Jurkat, Clone E6-1 (cell line): ENCODE measurements around the gene NPNT.

ENCODE experiments used
- DNase-seq: peaks from one replicate; pipeline ENCODE4 v3.0.0-alpha.2; 2011; ENCODE audit warnings: low read depth, low spot score
- H3K4me3 ChIP-seq: 2 replicates; pipeline ENCODE4 v1.5.1; 2011; ENCODE audit warnings: mild to moderate bottlenecking, low read length, control low read depth, moderate library complexity

Gene NPNT

GRCh38 chr4:105963461-105964400 lies 68.5 kb downstream of the NPNT start:
- no peak overlapping the region for H3K4me3 ChIP-seq
- no peak for DNase-seq

DNA sequence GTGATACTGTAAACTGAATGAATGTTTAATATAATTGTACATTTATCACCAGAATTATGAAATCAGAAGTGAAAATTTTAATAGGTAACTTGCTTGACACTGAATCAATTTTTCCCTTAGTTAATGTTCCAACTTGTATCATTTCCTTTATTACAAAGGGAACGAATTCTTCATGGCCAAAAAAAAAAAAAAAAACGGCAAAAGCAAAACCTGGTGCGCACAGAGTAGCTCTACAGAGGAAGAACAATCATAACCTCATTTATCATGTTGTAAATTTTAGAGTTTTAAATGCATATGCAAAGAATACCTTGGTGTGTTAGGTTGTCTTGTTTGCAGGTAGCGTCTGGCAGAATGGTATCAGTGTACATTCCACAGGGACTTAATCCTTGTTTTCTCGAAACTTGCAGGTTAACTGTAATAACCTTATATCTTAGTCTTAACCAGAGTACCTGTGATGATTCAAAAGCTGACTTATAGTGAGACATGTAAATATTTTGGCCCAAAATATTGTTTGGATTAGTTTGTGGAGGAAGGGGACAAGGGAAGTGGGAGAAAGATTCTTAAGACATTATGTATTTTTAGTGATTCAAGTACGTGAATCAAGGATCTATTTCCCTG lies 70.0 kb downstream of the NPNT start:
- H3K4me3 ChIP-seq = no peak overlapping the region
- DNase-seq = no peak

DNA sequence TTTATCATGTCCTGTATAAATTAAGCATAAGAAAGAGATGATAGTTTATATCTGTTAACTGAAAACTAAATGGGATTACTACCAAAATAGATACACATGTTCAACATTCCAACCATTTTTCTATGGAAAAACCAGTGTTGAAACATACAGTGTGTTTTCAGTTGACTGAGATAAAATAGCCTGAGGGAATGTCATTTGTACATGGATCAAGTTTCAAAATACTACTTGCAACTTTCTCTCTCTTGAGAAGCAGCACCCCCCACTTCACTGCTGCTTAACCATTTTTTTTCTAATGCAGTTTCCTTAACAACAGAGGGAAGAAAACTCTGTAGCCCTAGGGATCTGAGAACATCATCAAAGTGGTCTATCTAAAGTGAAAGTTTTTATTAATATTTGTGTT lies 70.8 kb downstream of the NPNT start:
- DNase-seq = no peak
- H3K4me3 ChIP-seq = no peak overlapping the region

GRCh38 chr4:105967058-105967658 lies 71.9 kb downstream of the NPNT start:
- no peak overlapping the region for H3K4me3 ChIP-seq
- no peak for DNase-seq

GRCh38 chr4:105969575-105969974 lies 74.3 kb downstream of the NPNT start:
- DNase-seq = no peak
- H3K4me3 ChIP-seq = no peak overlapping the region

- no peak overlapping the region for H3K4me3 ChIP-seq
- no peak for DNase-seq
Observed at GRCh38 chr4:105970371-105970770, 75.1 kb downstream of the NPNT start.

DNA sequence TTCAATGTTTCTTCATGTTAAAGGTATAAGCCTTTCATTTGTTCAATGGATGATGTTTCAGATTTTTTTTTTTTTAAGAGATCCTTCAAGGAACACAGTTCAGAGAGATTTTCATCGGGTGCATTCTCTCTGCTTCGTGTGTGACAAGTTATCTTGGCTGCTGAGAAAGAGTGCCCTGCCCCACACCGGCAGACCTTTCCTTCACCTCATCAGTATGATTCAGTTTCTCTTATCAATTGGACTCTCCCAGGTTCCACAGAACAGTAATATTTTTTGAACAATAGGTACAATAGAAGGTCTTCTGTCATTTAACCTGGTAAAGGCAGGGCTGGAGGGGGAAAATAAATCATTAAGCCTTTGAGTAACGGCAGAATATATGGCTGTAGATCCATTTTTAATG lies 75.8 kb downstream of the NPNT start:
- no peak for DNase-seq
- no peak overlapping the region for H3K4me3 ChIP-seq

- DNase-seq = no peak
- H3K4me3 ChIP-seq = no peak overlapping the region
Observed at GRCh38 chr4:105972946-105973621, 77.8 kb downstream of the NPNT start.

GRCh38 chr4:105976915-105977314 lies 81.6 kb downstream of the NPNT start:
- no peak overlapping the region for H3K4me3 ChIP-seq
- DNase-seq = no peak

DNA sequence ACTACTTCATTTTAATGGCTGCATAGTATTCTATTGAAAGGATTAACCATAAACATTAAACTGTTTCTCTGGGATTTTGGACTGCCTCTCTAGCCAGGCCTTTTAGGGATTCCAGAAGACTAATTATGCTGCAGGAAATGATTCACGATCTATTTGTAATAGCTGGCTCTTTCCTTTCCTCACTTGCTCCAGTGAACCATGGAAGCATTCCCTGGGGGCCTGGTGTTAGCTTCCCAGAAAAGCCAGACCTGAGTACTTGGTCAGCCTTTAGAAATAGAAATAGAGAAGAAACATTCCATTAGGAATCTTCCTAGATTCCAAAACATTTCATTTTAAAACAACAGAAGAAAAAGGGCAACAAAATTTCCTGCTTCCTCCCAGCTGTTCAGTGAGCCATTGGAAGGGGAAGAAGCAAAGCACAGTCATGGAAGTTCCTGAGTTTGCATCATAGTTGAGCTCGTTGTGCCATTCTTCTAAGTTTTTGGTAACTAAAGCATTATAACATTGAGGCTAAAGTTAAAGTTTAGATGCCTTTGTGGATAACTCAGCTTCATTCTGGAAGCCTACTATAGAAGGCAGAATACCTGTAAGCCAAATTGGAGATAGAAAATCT lies 83.5 kb downstream of the NPNT start:
- DNase-seq = no peak
- H3K4me3 ChIP-seq = no peak overlapping the region

- DNase-seq = no peak
- H3K4me3 ChIP-seq = no peak overlapping the region
Observed at GRCh38 chr4:105979506-105979905, 84.2 kb downstream of the NPNT start.

DNA sequence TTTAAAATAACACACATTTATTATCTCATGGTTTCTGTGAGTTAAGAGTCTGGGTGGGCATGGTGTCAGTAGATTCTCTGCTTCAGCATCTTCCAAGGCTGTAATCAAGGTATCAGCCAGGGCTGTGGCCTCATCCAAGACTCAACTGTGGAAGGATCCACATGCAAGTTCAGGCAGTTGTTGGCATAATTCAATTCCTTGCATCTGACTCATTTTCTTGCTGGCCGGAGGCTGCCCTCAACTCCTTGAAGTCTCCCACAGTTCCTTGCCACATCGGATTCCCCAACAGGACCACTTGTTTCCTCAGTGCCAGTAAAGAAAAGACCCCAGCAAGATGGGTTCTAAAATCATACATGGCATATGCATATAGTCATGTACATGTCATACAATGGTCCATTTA lies 93.4 kb downstream of the NPNT start:
- DNase-seq = no peak
- no peak overlapping the region for H3K4me3 ChIP-seq

- DNase-seq = no peak
- H3K4me3 ChIP-seq = no peak overlapping the region
Observed at GRCh38 chr4:105989485-105990242, 94.4 kb downstream of the NPNT start.

DNA sequence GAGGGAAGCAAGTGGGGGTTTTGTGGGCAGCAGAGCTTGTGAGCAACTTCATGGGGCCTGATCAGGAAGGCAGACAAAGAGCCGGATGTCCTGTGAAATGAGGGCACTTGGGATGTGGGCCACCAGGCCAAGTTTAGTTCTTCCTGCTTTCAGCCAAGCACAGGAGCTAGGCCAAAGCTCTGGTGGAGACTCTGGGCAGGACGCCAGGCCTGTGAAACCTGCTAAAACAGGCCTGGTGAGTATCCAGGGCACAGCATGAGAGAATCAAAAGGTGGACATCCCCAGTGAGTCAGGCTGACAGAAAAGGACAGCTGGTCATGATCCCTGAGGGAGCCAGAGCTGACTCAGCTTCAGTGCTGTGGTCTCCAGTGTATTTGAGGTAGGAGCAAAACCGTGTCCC lies 95.7 kb downstream of the NPNT start:
- H3K4me3 ChIP-seq = no peak overlapping the region
- DNase-seq = no peak

DNA sequence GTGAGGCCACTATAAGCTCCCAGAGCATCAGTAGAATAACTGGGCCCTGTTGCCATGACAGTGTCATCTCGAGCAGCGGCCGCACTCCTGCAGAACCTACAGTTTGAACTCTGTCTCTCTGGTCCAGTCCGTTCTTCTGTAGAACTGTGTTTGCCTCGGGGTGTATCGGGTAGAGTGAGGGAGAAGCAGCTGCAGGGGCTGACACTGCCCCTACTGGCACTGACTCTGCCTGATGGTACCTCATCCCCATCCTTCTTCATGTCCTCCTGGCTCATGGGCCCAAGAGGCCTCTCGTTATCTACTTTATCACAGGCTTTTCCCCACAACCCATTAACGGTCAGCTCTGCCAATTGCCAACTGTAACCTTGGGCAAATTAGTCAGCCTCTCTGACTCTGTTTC lies 96.5 kb downstream of the NPNT start:
- DNase-seq = no peak
- H3K4me3 ChIP-seq = no peak overlapping the region

DNA sequence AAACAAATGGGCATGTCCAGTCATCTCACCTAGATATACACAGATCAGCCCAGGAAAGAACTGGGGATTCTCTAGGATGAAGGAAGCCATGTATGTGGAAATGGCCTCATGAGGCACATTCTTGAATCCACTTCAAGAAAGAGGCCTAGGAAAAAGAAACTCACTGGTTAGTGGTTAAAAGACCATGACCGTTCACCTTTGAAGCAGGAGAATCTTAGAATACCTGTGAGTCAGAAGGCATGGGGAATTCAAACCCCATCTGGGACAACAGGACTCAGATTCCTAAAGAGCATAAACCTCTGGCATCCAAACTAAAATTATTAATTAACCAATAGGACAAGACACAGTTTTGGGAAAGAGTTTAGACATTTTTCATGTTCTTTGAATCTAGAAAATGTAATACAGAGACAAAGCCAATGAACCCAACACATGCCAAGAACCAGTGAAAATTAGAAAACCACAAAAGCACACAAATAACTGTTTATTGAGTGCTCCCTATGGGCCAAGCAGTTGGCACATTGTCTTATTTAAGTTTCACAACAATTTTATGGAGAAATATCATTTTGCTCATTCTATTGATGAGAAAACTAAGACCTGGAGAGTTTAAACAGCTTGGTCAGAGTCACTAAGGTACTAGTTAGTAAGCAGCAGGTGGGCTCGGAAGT lies 97.5 kb downstream of the NPNT start:
- DNase-seq = no peak
- H3K4me3 ChIP-seq = no peak overlapping the region

- H3K4me3 ChIP-seq = no peak overlapping the region
- DNase-seq = no peak
Observed at GRCh38 chr4:105994061-105994460, 98.8 kb downstream of the NPNT start.

DNA sequence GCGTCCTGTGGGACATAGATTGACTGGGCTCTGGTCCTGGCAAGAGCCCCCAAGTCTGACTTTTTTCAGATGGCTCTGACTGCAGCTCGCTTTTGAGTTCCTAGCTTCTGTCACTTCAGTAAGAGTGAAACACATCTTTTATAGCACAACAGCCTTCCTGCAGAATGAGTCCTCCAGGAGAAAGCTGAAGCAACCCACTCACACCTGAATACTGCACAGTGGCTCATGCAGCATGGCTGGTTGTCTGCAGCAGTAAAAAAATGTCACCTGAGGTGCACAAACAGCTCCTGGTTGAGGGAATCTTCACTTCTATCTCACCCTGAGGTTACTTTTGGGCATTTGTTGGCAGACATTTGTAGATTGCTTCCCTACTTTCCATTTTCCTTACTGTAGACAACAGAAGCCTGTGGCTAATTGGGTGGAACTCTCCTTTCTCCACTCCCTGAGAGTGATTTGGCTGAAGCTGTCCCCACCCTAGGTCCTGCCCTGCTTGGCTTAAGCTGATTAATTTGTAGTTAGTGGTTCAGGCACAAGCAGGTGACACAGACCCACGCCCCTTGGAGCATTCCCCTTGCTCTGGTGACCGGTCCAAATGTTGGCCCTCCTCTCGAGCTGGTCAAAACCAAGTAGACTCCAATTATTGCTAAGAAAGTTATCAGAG lies 99.7 kb downstream of the NPNT start:
- no peak for DNase-seq
- H3K4me3 ChIP-seq = no peak overlapping the region
